Hindlimb muscle (tissue), 1 donor: ENCODE data around the gene OR11L1. TPM values are rescaled to one million over a fixed set of nuclear protein-coding genes. Genes with fewer than 3 reads are reported as not detected.

Experiments used
- DNase-seq: peaks from one replicate; pipeline ENCODE4 v3.0.0-alpha.2; 2013
- polyA plus RNA-seq: library from polyadenylated mRNA; unstranded; fragments of 120-200 nt; gene quantifications from one replicate; pipeline ENCODE4 v1.2.1, GENCODE V29; 2013; ENCODE audit not compliant: insufficient read length

The OR11L1 gene
- polyA plus RNA-seq, result not detected

DNA sequence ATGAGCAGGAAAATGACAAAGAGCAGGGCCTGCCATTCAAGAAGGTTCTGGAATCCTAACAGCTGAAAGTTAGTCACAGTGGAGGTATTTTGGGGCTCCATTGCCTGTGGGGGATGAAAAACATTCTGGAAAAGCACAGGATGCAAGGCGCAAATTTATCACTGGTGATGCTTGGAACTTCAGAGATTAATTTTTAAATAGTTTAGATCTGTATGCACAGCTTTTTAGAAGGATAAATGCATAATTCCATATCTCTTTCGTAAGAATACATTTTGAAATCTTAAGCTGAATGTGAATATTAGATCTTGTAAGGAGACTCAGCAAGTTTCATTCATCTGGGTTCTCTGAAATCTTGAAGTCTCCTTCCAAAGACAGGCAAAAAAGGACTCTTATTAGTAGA lies at the start of gene OR11L1:
Gene OR11L1, minus strand, starts transcription at position 101 of the 400 bp plus-strand sequence. Its CDS starts 0 bp downstream, at position 101.
- DNase-seq, result no peak

DNA sequence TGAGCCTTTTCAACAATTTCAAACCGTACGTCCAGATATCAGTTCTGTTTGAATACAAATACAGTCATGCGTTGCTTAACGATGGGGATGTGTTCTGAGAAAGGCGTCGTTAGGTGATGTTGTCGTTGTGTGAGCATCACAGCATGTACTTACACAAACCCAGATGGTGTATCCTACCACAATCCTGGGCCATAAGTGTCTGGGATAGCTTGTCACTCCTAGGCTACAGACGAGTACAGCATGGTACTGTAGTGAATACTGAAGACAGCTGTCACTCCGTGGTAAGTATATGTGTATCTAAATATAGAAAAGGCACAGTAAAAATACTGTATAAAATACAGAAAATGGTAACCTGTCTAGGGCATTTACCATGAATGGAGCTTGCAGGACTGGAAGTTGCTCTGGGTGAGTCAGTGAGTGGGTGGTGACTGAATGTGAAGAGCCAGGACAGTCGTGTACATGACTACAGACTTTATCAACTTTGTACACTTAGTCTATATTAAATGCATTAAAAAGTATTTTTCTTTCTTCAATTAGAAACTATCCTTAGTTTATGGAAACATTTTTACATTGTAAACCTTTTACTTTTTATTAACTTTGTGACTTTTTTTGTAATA lies 43.2 kb upstream of the OR11L1 start:
- no peak for DNase-seq

GRCh38 chr1:247883346-247883745 lies 41.6 kb upstream of the OR11L1 start:
- no peak for DNase-seq

GRCh38 chr1:247865416-247865815 lies 23.7 kb upstream of the OR11L1 start:
- no peak for DNase-seq

GRCh38 chr1:247864644-247865043 lies 22.9 kb upstream of the OR11L1 start:
- DNase-seq, result no peak

DNA sequence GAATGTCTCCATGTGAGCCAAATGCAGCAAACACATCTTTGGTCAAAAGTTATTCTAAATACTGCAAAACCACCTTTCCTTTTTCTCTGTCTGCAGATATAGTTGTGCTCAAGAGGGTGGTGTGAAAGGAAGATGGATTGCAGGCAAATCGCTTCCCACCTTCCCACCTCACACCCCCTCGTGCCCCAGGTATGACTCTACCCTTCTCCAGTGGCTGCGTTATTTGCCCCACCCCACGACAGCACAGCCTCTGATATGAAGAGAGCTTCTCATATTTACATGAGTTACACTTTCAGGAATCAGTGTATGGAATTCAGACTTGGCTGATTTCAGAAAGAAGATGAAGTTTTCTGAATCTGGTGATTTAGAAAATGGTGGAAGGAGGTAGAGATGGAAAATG lies 21.1 kb upstream of the OR11L1 start:
- no peak for DNase-seq

GRCh38 chr1:247857985-247858619 lies 16.4 kb upstream of the OR11L1 start:
- no peak for DNase-seq

DNA sequence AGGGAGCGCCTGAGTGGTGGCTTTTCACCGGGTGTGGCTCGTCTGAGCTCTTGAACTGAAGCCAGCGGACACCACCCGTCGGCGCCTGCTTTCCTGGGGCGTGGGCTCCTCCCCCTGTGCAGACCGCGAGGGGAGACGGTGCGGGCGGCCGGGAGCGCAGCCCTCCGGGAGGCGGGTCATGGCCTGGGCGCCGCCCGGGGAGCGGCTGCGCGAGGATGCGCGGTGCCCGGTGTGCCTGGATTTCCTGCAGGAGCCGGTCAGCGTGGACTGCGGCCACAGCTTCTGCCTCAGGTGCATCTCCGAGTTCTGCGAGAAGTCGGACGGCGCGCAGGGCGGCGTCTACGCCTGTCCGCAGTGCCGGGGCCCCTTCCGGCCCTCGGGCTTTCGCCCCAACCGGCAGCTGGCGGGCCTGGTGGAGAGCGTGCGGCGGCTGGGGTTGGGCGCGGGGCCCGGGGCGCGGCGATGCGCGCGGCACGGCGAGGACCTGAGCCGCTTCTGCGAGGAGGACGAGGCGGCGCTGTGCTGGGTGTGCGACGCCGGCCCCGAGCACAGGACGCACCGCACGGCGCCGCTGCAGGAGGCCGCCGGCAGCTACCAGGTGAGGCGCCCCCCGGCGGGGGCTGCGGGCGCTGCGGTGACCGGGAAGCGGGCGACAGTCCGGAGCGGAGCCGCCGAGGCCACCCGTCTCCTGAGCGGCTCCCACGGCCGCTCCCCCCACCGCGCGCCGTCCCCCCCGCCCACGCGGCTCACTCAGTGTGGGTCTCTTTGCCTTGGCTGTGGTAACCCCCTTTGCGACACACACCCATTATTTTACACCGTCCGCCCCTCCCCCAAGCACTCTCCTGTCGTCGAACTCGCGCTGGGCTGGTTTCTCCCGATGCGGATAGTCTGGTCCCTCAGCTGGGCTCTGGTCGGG lies 15.6 kb upstream of the OR11L1 start, which contains the start of gene TRIM58:
Gene TRIM58, plus strand, starts transcription at position 119 of the 916 bp plus-strand sequence. Its CDS starts 60 bp downstream, at position 179.
- DNase-seq, result no peak

- DNase-seq, result no peak
Measured at GRCh38 chr1:247855911-247856310, 14.2 kb upstream of the OR11L1 start.

DNA sequence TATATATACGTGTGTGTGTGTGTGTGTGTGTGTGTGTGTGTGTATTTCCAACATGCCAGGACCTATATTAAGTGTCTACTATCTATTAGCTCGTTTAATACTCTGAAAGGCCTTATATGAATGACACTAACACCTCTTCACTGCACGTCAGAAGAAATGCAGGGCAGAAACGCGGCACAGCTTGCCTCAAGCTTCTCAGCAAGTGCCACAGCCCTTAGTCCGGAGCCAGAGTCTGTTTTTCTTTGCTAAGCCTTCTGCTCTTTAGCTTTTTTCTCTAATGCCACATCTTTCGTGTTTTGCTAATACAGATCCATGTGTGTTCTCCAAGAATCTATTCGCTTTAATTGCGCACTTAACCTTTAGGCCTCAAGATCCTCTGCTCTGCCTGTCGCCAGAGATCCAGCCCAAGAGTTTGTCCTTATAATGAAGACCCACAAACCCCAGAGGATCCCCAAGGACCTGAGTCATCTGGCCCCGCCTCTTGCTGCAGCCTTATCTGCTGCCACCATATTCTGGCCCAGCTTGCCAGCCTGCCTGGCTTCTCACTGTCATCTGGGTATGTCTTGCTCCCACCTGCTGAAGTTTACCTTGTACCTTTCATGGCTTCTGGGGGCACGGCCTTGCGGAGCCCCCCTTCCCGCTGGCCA lies 13.3 kb upstream of the OR11L1 start:
- no peak for DNase-seq

- DNase-seq, result no peak
Measured at GRCh38 chr1:247849616-247850015, 7.9 kb upstream of the OR11L1 start.

DNA sequence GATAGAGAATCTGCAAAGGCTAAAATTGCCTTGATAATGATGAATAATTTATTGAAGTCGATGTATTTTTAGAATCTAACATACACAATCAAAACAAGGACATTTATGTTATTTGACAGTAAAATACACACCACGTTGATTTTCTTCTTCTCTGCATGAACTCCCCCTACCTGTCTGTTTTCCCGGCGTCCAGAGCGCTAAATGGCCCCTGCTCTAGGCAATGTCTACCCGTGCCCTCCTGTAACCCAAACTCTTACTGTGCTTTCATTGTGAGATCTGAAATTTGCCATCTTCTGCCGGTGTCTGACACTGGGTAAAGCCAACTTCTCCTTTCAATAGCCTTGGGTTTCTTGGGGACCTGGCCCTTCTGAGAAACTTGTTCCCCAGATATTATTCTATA lies 6.7 kb upstream of the OR11L1 start:
- DNase-seq, result no peak

DNA sequence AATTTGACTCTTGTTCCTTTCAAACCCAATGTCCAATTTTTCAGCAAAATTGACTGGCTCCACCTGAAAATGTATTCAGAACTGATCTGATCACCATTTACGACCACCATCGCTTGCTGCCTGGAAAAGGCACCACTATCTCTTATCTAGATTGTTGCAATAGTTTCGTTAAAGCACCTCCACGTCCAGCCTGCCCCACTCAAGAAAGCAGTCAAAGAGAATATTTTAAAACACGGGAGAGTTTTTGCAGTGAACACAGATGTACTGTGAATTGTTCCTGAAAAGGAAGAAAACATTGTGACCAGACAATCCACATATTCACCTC lies 4.0 kb upstream of the OR11L1 start:
- DNase-seq, result no peak

DNA sequence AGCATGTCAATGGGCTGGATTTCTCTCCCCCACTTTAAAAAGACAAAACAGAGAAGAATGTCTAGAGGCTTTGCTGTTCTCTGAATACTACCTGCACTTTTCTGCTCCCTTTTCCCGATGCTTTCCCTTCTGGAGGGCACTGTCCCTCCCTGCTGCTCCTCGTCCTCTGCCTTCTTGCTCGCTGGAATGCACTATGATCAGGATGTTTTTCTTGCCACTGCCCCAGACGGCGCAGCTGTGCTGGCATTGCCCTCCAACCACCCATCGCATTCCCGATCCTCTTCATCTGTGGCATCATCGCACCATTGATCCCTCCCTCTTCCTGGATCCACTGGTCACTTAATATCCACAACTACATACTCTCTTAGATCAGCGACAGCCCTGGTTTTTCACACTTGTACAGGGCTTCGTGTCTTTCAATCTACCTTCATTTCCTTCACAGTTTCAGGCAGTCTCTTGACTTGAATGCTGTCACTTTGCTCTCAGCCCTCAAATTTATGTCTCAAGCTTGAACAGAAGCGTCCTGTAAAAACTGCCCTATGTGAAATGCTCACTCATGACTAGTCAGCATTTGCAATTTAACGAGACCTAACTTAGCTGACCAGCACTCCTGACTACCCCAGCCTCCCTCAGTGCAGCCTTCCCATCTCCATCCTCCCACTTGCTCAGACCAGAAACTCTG lies 3.5 kb upstream of the OR11L1 start:
- no peak for DNase-seq

DNA sequence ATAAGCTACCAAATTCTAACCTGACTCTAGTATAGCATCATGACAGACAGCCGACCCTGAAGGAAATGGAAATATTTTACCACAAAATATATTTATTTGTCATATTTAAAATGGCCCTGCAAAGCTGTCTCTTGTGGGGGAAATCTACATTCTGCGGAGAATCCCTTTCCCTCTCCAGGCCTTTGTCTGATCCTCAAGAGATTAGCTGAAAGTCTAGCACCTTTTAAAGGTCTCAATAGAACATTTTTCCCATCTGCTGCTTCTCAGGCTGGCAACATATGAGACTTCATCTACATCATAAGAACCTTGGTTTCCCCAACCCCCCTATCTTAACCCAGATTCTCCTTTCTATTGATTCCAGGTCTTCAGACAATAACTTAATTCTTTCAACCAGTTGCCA lies 1.7 kb upstream of the OR11L1 start:
- DNase-seq, result no peak

DNA sequence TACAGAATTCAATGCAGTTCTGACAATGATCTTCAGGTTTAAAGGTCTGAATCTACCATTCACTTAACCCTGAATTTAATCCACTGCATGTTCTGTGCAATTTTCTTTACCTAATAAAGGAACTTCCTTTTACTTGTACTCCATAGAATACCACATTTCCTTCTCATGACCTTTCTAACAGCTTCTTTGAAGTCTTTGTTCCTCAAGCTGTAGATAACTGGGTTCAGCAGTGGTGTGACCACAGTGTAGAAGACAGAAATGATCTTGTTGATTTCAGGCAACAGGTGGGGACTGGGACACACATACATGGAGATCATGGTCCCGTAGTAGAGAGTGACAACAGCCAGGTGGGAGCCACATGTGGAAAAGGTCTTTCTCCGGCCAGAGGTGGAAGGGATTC lies 878 bp downstream of the OR11L1 start:
- DNase-seq, result no peak

GRCh38 chr1:247833601-247834000 lies 8.1 kb downstream of the OR11L1 start:
- no peak for DNase-seq

DNA sequence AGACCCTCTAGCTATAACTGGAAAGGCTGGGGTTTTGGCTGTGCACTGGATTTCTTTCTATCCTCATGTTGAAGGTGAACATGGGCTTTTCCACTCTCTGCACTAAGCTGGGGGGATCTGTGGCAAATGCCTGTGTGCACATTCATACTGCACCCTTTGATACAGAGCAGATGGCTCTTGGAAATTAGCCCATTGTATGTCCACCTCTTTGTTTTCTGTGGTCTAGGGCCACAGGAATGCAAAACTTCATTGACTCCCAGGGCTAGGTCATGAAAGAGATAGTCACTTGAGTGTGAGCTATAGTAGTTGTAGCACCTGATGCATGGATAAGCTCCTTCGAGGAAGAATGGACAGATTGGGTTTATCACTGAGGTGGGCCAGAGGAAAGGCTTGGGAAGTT lies 12.0 kb downstream of the OR11L1 start:
- DNase-seq, result no peak

GRCh38 chr1:247825362-247825761 lies 16.3 kb downstream of the OR11L1 start:
- DNase-seq, result no peak

DNA sequence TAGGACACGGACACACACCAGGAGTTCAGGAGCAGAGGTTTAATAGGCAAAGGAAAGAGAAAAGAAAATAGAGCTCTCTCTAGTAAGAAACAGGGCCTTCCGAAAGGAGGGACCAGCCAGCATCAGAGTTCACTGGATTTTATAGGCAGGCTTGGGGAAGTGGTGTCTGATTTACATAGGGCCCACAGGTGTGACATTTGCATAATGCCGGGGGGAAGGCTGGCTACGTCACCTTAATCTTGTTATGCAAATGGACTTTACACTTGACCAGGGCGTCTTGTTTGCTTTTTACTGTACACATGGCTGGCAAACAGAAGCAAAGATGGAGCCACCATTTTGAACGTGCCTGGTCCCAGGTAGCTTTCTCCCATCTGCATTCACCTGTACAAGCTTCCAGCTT lies 17.7 kb downstream of the OR11L1 start, which contains the start of gene OR14A16:
Gene OR14A16, minus strand, starts transcription at position 97 of the 400 bp plus-strand sequence. CDS start 8,390 bp downstream, outside the sequence.
- DNase-seq, result no peak

- DNase-seq, result no peak
Measured at GRCh38 chr1:247822060-247822459, 19.6 kb downstream of the OR11L1 start.

DNA sequence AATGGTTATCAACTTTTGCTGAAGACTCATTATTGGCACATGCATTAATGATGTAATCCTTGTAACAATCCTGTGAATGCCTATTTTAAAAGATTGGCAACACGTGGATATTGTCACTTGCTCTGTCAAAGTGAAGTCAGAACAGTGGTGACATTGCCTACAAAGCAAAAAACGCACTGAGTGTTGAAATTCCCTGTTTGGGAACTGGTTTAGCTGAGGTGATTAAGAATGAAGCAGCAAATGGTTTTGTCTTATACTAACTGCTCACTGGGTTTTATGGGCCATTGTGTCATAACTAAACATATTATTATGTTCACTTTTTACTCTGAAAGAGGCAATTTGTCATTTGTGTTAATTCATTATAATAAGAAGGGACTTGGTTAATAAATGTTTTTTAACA lies 29.1 kb downstream of the OR11L1 start:
- no peak for DNase-seq
